ENCODE data around the gene TBX10.

Gene TBX10

GRCh38 chr11:67644472-67645418 is 5.2 kb upstream of the TBX10 start:
- FAIRE-seq = no peak

GRCh38 chr11:67644042-67644441 is 4.5 kb upstream of the TBX10 start:
- FAIRE-seq = no peak

DNA sequence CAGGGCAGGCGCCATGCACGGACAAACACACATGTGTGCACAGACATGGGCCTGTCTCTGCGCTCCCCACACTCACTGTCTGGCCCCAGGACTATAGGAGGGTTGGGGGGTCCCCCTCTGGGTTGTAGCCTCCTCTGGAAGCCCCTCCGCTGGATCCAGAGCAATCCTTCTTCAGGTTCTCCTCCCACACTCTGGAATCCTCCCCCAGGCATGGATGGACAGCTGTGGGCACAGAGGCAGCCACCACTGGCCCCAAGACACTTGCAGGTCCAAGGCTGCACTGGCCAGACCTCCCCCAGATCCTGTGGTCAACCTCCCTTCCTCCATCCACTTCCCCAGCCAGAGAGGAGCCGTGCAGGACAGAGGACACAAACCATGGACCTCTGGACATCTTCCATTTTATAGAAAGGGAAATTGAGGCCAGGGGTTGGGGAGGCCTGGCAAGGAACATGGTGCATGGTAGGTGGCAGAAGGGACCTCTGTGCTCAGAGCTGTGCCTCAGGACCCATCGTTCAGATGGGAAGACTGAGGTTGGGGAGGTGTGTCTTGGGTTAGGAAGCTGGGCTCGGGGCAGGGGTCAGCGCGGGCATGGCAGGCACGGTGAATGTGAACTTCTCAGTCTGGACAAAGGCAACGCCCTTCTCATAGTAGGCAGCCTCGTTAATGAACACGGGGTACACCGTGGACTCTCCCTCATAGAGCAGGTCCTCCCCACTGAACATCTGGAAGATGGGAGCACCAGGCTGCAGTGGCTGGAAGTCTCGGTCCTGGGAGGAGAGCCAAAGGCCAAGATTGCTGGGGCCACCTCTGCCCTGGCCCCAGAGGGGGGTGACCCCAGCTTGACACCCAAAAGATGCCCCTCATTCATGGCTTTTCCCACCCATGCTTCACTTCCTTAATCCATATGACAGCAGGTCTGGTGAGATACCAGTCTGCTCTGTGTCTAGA is 2.9 kb upstream of the TBX10 start:
- no peak for FAIRE-seq

DNA sequence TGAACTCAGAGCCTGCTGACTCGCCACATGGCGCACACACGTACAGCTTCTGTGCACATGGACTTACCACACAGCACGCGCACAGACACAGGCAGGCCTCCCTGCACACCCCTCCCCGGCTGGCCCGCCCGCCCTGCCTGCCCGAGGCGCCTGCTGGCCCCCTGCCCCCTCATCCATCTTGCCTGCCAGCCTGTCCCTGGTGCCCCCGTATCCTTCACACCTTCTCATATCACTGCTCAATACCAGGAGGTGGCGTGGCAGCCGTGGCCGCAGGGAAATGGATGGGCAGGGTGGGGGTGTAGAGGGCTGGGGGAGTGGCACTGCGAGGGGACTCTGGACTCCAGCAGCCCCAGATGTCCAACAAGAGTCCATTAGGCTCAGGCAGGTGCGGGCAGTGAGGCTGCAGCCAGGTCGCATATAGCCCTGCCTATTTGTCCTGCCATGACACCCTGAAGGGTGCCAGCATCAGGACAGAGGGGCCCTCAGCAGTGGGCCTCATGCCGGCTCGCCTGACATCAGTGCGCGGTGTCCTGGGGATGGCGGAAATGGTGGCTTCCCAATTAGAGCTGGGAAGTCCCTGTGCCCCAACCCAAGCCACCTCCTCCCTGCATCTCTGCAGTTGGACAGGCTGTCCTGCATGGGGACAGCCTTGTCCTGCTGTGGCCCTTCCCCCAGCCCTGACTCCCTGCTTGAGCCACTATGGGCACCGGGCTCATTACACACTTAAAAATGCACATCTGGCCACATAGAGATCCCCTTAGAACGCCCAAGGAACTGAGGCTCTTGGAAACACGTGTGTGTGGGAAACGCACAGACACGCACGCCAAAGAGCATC is 2.0 kb upstream of the TBX10 start:
- FAIRE-seq = no peak

DNA sequence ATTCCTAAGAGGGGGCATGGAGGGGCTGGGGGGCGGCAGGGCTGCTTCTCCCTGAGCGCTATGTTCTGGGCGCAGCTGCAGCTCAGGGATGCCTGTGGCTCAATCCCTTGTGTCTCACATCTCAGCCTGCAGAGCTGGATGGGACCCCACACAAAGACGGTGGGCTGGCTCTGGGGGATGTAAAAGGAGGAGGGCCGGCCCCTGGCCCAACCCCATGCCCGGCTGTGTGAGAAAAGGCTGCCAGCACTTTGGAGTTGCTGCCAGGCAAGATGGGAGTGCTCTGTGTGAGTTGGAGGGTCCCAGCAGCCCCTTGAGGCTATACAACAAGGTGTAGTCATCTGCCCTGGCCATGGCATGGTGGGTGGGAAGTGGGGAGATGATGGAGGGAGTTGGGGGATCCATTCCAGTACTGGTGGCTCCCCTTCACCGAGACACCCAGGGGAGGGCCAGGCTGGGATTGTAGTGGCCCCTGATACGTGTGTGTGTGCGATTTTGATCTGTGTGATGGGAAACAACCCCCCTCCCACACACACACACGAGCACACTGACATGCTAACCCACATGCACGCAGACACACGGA is 1.3 kb upstream of the TBX10 start:
- FAIRE-seq = no peak

DNA sequence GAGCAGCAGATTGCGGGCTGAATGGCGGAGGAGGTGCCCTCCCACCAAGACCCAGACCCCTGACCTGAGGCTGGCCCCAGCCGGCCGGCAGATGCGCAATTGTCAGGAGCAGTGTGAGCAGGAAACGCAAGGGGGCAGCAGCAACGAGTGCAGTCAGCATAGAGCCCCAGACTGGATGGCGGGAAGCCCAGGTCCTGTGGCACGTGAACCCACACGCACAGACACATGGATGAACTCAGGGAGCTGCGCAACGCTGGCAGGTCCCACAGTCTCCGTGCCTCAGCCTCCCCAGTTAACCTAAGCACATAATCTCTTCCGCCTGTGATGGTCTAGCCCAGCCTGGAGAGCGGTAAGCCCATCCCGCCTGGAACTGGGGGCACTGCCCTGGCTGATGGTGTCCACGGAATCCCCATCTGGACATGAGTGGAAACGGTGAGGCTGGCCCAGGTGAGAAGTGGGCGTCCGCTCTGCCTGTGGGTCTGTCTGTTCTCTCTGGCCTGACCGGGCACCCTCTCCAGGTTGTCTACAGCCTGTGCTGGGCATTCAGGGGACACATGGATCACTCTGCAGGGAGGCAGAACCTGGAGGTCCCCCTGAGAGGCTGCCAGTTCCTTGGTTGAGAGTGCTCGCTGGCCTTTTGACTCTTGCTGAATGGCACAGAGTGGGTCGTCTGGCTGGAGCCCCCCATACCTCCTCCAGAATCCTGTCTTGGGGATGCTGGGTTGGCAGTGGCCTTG is 626 bp upstream of the TBX10 start:
- no peak for FAIRE-seq

DNA sequence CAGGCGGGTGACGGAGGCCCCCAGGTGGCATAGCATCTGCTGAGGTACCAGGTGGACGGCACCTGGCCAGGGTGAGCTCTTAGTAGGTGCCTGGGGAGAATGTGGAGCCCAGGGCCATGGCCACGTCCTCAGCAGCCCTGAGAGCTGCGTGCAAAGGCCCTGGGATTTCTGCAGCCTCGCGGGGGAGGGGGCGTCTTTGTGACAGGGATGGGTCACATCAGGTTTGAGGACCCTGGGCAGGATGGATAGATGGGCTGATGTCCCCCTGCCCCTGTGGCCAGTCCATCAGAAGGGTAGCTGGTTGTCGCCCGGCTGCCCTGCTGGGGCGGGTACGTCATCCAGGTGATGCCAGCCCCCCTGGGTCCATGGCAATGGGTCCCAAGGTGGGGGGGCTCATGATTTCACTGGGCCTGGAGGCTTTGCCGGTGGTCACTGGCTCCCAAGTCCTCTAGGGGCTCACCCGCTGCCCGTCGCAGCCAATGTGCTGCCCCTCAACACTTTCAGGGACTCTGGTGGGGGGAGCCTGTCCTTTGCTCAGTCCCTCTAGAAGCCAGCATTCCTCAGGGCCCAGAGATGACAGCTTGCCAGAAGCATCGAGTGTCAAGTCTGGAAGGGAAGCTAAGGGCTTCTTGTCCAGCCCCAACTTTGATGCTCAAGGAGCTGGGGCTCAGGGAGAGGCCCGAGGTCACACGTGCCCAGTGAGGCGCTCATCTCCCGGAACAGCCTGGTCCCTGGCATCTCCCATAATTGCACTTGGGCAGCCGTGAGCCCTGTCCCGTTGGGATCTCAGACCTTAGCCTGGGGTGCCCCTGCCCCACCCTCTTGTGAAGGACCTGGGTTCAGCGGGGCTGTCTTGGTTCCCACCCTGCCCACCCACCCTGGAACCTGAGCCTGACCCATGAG is 777 bp downstream of the TBX10 start:
- no peak for FAIRE-seq

DNA sequence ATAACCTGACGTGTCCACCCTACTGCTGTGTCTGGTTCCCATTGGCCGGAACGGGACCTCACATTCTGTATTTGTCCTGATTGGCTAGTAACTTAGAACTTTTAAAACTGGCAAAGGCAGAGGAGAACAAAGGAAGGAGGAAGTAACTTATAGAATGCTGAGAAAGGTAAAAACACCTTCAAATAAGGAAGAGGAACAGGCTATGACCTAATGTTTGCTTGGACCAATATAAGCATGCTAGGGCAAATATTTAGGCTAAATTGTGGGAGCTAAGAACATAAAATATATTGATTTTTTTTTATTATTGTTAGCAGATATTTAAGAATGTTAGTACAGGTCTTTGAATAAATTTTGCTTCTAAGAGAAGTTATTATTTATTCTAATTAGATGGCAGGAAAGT is 2.1 kb downstream of the TBX10 start:
- FAIRE-seq = peak; percentile 82

- no peak for FAIRE-seq
These were observed 2.6 kb downstream of the TBX10 start for GRCh38 chr11:67636962-67637361.

- no peak for FAIRE-seq
These were observed 4.4 kb downstream of the TBX10 start for GRCh38 chr11:67635231-67635521.

DNA sequence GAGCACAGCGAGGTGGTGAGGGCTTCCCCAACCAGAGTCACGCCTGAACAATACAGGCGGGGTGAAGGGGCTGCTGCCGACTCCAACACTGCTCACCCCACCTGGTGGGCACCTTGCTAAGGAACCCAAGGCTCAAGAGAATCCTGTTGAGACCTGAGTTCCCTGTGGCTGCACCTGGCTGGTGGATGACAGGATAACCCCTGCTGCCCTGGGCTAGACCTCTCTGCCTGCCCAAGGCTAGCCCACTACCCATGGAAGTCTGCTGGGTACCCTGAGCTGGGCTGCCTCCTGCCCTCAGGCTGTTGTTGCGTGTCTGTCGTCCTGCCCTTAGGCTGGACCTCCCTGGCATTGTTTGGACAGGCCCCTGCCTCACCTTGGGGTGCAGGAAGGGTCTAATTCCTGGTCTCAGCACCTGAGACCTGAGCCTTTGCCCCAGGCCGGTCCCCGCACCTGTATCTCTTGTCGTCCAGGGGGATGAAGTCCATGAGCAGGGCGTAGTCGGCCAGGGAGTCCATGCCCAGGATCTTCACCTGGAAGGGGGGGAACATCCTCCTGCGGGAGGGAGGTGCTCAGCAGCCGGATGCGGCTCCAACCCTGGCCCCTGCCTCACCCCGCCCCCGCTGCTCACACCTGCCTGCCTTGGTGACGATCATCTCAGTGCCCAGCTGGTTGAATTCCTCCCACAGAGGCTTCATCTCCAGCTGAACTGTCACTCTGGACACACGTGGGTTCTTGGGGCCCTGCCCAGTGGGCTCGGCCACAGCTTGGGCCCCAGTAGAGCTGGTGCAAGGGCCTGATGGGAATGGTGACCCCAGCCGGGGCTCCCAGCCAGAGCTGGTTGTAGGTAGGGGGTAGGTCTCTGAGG is 5.0 kb downstream of the TBX10 start:
- FAIRE-seq = no peak

DNA sequence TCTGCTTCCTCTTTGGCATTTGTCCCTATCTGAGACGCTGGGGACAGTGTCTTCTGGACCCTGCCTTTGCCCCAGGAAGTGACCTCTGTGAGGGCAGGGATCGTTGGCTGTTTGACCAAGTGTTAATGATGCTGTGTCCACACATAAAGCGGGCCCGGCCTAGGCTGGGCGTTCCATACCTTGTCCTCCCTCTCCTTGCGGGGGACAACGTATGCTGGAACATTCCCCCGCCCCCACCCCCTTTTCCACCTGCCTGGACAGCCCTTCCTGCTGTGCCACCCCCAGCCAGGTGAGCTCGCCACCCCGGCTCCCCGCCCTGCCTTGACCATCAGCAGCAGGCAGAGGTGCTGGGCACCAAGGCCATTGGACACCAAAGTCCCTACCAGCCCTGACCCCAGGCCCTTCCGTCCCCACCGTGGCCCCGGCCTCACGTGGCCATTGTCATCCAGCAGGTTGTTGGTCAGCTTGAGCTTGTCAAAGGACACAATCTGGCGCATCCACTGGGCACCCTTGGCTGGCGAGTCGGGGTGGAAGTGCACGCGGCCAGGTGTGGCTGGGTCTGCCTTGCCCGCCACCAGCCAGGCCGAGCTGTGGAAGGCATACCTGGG is 5.7 kb downstream of the TBX10 start:
- FAIRE-seq = no peak

GRCh38 chr11:67632982-67633755 is 6.4 kb downstream of the TBX10 start:
- FAIRE-seq = no peak

DNA sequence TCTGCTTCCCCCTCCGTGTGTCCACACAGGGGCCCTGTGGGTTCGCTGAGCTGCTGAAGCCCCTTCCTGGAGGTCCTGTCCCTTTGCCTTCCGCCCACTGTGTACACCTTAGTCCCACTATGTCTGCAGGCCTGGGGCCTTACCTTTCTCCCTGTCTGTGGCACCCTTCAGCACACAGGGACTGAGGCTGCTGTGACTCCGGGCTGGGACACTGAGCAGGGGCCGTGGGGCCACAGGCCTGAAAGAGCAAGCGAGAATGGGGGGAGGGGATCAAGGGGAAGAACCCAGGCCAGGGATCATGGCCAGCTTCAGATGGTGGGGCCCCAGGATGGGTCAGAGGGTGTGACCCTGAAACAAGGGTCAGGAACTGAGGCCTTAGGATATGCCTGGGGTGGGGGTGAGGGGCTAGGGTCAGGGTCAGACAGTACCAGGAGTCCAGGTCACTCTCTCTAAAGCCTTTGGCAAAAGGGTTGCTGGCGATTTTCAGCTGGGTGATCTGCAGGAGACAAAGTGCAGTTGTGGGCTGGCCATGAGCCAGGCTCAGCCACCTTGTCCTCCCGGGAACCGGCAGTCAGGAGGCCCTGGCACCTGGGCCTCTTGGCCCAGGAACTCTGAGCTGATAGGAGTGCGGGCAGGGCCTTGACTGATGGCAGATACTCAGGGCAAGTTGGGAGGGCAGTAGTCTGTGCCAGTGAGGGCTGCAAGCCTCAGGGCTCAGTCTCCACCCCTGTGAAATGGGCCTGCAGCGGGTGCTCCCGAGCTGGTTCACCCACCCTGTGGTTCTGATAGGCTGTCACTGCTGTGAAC is 7.2 kb downstream of the TBX10 start:
- FAIRE-seq = no peak

DNA sequence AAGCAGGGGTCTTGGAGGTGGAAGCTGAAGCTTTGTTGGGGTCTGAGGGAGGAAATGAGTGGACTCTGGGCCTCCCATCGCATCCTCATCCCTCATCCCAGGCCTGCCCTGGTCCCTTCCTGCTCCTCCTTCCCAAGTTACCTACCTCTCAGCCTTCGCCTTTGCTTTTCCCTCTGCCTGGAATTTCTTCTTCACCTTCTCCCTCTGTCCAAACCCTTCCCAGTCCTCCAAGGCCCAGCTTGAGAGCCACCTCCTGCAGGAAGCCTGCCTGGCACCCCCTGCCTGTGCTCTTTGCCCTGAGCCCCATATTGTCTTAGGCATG is 7.7 kb downstream of the TBX10 start:
- FAIRE-seq = no peak

- no peak for FAIRE-seq
These were observed 8.2 kb downstream of the TBX10 start for GRCh38 chr11:67631411-67631810.

DNA sequence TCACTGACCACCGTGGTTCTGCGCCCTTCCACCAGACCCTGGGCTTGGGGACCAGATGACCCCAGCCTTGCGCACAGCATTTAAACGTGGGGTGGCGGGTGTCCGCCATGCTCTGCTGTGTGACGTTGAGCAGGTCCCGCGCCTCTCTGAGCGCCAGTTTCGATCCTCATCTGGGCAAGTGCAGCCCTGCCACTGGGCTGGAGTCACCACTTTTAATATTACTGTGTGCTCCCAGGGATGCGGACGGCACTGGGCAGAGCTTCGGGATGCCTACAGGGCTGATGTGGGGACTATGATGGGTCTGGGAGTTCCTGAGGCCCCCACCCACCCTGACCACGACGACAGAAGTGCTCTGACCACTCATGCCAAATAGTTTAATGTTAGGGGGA is 8.6 kb downstream of the TBX10 start:
- no peak for FAIRE-seq

Data from colon (tissue), 2 donors.